Memory B cell (primary cell): ENCODE measurements around the gene CHD9.
A peak's percentile ranks its signal among the peaks of the same experiment; 100 is the strongest.
"Not testable (repeated sequence)": the region's sequence is repeated elsewhere in the genome, so short reads cannot be mapped to it uniquely, and the experiment has no call there.

ENCODE experiments used
- ATAC-seq: fragments of 150-1000 bp; cut with Tn5 transposase; 2 replicates; pipeline ENCODE4 v1.10.0; 2021; ENCODE audit warnings: low read depth, mild to moderate bottlenecking, moderate library complexity
- DNase-seq, 2 donors: peaks; one replicate each; pipeline ENCODE4 v3.0.0; 2022; ENCODE audit warnings: low spot score in 2 of 2
- H3K27ac Mint-ChIP-seq: one replicate; pipeline ENCODE4 v1.8.0; 2022; ENCODE audit warnings: mild to moderate bottlenecking, moderate library complexity, mixed read lengths
- H3K27me3 Mint-ChIP-seq: one replicate; pipeline ENCODE4 v1.8.0; 2022; ENCODE audit warnings: mixed read lengths
- H3K36me3 Mint-ChIP-seq: one replicate; pipeline ENCODE4 v1.8.0; 2022; ENCODE audit warnings: mild to moderate bottlenecking, mixed read lengths
- H3K4me1 Mint-ChIP-seq: one replicate; pipeline ENCODE4 v1.8.0; 2022; ENCODE audit warnings: mixed read lengths
- H3K4me3 Mint-ChIP-seq: one replicate; pipeline ENCODE4 v1.8.0; 2022; ENCODE audit warnings: mild to moderate bottlenecking, moderate library complexity, mixed read lengths
- H3K9me3 Mint-ChIP-seq: one replicate; pipeline ENCODE4 v1.8.0; 2022; ENCODE audit warnings: mixed read lengths

Gene CHD9

GRCh38 chr16:53278498-53278897, 223.7 kb downstream of the CHD9 start:
- not testable (repeated sequence) for H3K9me3 Mint-ChIP-seq, H3K27ac Mint-ChIP-seq, DNase-seq, H3K4me3 Mint-ChIP-seq, H3K27me3 Mint-ChIP-seq, H3K4me1 Mint-ChIP-seq, ATAC-seq
- H3K36me3 Mint-ChIP-seq: peaks cover 10% of the 10 kb centered on the region

- no peaks in the 10 kb centered on the region for H3K27me3 Mint-ChIP-seq
- ATAC-seq (no peak), DNase-seq (no peak)
- H3K9me3 Mint-ChIP-seq: no peaks in the 10 kb centered on the region
- H3K4me3 Mint-ChIP-seq: no peak overlapping the region
- no peak overlapping the region for H3K27ac Mint-ChIP-seq
- H3K4me1 Mint-ChIP-seq: no peaks in the 10 kb centered on the region
- peaks cover 8% of the 10 kb centered on the region for H3K36me3 Mint-ChIP-seq
Measured at GRCh38 chr16:53281280-53281679, 226.5 kb downstream of the CHD9 start.

- DNase-seq (no peak), ATAC-seq (no peak)
- Mint-ChIP-seq H3K9me3 (no peaks in the 10 kb centered on the region), H3K4me1 (no peaks in the 10 kb centered on the region), H3K36me3 (peaks cover 8% of the 10 kb centered on the region), H3K27me3 (no peaks in the 10 kb centered on the region), H3K4me3 (no peak overlapping the region), H3K27ac (no peak overlapping the region)
Measured at GRCh38 chr16:53281859-53282258, 227.1 kb downstream of the CHD9 start.

- H3K9me3 Mint-ChIP-seq: no peaks in the 10 kb centered on the region
- no peak overlapping the region for H3K4me3 Mint-ChIP-seq
- DNase-seq (no peak), ATAC-seq (no peak)
- H3K27ac Mint-ChIP-seq: no peak overlapping the region
- H3K27me3 Mint-ChIP-seq: no peaks in the 10 kb centered on the region
- no peaks in the 10 kb centered on the region for H3K4me1 Mint-ChIP-seq
- peaks cover 8% of the 10 kb centered on the region for H3K36me3 Mint-ChIP-seq
Measured at GRCh38 chr16:53282328-53282727, 227.5 kb downstream of the CHD9 start.

- DNase-seq: no peak
- Mint-ChIP-seq H3K27ac (no peak overlapping the region), H3K4me3 (no peak overlapping the region), H3K36me3 (peaks cover 8% of the 10 kb centered on the region), H3K9me3 (no peaks in the 10 kb centered on the region), H3K4me1 (no peaks in the 10 kb centered on the region), H3K27me3 (no peaks in the 10 kb centered on the region)
- ATAC-seq: no peak
Measured at GRCh38 chr16:53282975-53283946, 228.5 kb downstream of the CHD9 start.

GRCh38 chr16:53285236-53285635, 230.4 kb downstream of the CHD9 start:
- DNase-seq: no peak
- Mint-ChIP-seq H3K27me3 (no peaks in the 10 kb centered on the region), H3K4me1 (no peaks in the 10 kb centered on the region), H3K4me3 (no peak overlapping the region), H3K36me3 (peaks cover 18% of the 10 kb centered on the region), H3K27ac (no peak overlapping the region), H3K9me3 (no peaks in the 10 kb centered on the region)
- ATAC-seq: no peak

GRCh38 chr16:53290520-53290919, 235.7 kb downstream of the CHD9 start:
- DNase-seq: no peak
- Mint-ChIP-seq H3K9me3 (no peaks in the 10 kb centered on the region), H3K4me3 (no peak overlapping the region), H3K27me3 (no peaks in the 10 kb centered on the region), H3K4me1 (no peaks in the 10 kb centered on the region), H3K27ac (peak overlapping the region; percentile 42), H3K36me3 (peaks cover 36% of the 10 kb centered on the region)
- ATAC-seq: no peak

- no peaks in the 10 kb centered on the region for H3K4me1 Mint-ChIP-seq
- no peak overlapping the region for H3K4me3 Mint-ChIP-seq
- DNase-seq (no peak), ATAC-seq (no peak)
- no peaks in the 10 kb centered on the region for H3K27me3 Mint-ChIP-seq
- H3K9me3 Mint-ChIP-seq: no peaks in the 10 kb centered on the region
- no peak overlapping the region for H3K27ac Mint-ChIP-seq
- H3K36me3 Mint-ChIP-seq: peaks cover 39% of the 10 kb centered on the region
Measured at GRCh38 chr16:53291757-53292392, 237.1 kb downstream of the CHD9 start.

GRCh38 chr16:53297477-53297876, 242.7 kb downstream of the CHD9 start:
- Mint-ChIP-seq H3K27me3 (no peaks in the 10 kb centered on the region), H3K9me3 (no peaks in the 10 kb centered on the region), H3K4me1 (no peaks in the 10 kb centered on the region), H3K36me3 (peaks cover 28% of the 10 kb centered on the region), H3K27ac (no peak overlapping the region), H3K4me3 (no peak overlapping the region)
- ATAC-seq: no peak
- no peak for DNase-seq

- Mint-ChIP-seq H3K4me1 (no peaks in the 10 kb centered on the region), H3K27me3 (no peaks in the 10 kb centered on the region), H3K36me3 (peaks cover 13% of the 10 kb centered on the region), H3K9me3 (no peaks in the 10 kb centered on the region), H3K27ac (no peak overlapping the region), H3K4me3 (no peak overlapping the region)
- ATAC-seq (no peak), DNase-seq (no peak)
Measured at GRCh38 chr16:53304334-53304733, 249.5 kb downstream of the CHD9 start.

- no peak for DNase-seq
- Mint-ChIP-seq H3K4me3 (no peak overlapping the region), H3K9me3 (no peaks in the 10 kb centered on the region), H3K27ac (no peak overlapping the region), H3K36me3 (peaks cover 16% of the 10 kb centered on the region), H3K4me1 (no peaks in the 10 kb centered on the region), H3K27me3 (no peaks in the 10 kb centered on the region)
- no peak for ATAC-seq
Measured at GRCh38 chr16:53305743-53306142, 251.0 kb downstream of the CHD9 start.

GRCh38 chr16:53309457-53309856, 254.7 kb downstream of the CHD9 start:
- DNase-seq: no peak
- peaks cover 17% of the 10 kb centered on the region for H3K36me3 Mint-ChIP-seq
- no peaks in the 10 kb centered on the region for H3K9me3 Mint-ChIP-seq
- no peak for ATAC-seq
- no peak overlapping the region for H3K27ac Mint-ChIP-seq
- no peak overlapping the region for H3K4me3 Mint-ChIP-seq
- H3K4me1 Mint-ChIP-seq: no peaks in the 10 kb centered on the region
- H3K27me3 Mint-ChIP-seq: no peaks in the 10 kb centered on the region

- Mint-ChIP-seq H3K27ac (no peak overlapping the region), H3K9me3 (no peaks in the 10 kb centered on the region), H3K4me1 (no peaks in the 10 kb centered on the region), H3K36me3 (peaks cover 27% of the 10 kb centered on the region), H3K4me3 (no peak overlapping the region), H3K27me3 (no peaks in the 10 kb centered on the region)
- no peak for ATAC-seq
- no peak for DNase-seq
Measured at GRCh38 chr16:53320992-53321391, 266.2 kb downstream of the CHD9 start.

GRCh38 chr16:53323924-53324323, 269.1 kb downstream of the CHD9 start:
- Mint-ChIP-seq H3K36me3 (peaks cover 15% of the 10 kb centered on the region), H3K4me1 (no peaks in the 10 kb centered on the region), H3K27me3 (no peaks in the 10 kb centered on the region), H3K4me3 (no peak overlapping the region), H3K27ac (no peak overlapping the region), H3K9me3 (peaks cover 2% of the 10 kb centered on the region)
- ATAC-seq (no peak), DNase-seq (no peak)
